Thyroid gland (tissue), 4 donors: Measurements from ENCODE around the gene MACF1.

ENCODE experiments used
- CTCF ChIP-seq, 6 experiments: fragments of 200-600 bp in 3 of 6; fragments of 450-650 bp in 3 of 6; sonication (generic) in 3 of 6; IDR thresholded peaks; one replicate each; pipeline ENCODE4 v1.5.1; 2016 to 2019; ENCODE audit warnings: antibody characterized with exemption in 6 of 6, mild to moderate bottlenecking in 2 of 6, inconsistent platforms in 1 of 6, moderate library complexity in 1 of 6
- POLR2A ChIP-seq, 2 donors: fragments of 450-650 bp; IDR thresholded peaks; one replicate each; pipeline ENCODE4 v1.6.1; 2017; ENCODE audit warnings: antibody characterized with exemption in 2 of 2, mild to moderate bottlenecking in 2 of 2, moderate library complexity in 1 of 2

- no peak for TF ChIP-seq CTCF (IDR thresholded peaks at IDR 0.05)
- TF ChIP-seq POLR2A (IDR thresholded peaks at IDR 0.05): no peak
Observed at GRCh38 chr1:39453603-39454002, 249.1 kb downstream of the MACF1 start.
